ENCODE measurements around the gene POT1.

POT1 gene

GRCh38 chr7:124776153-124776552 is 153.5 kb downstream of the POT1 start:
- H3K9me3 ChIP-seq (ENCODE audit: control insufficient read depth, insufficient read depth, low read length) = no peaks in the 10 kb centered on the region
- no peaks in the 10 kb centered on the region for H3K27me3 ChIP-seq (ENCODE audit: control insufficient read depth, insufficient read depth, low read length)
- H3K36me3 ChIP-seq (ENCODE audit: control insufficient read depth, insufficient read depth, low read length) = no peaks in the 10 kb centered on the region
- no peak for DNase-seq (ENCODE audit: low read depth, low spot score)
- no CpG with 5 or more reads among the region's 2 CpGs for WGBS (ENCODE audit: insufficient coverage, insufficient read length)
- H3K27ac ChIP-seq (ENCODE audit: low read length) = no peak overlapping the region
- no peaks in the 10 kb centered on the region for H3K4me1 ChIP-seq (ENCODE audit: control insufficient read depth, insufficient read depth, low read length)
- no peak overlapping the region for H3K4me3 ChIP-seq (ENCODE audit: low read length)

GRCh38 chr7:124775422-124775821 is 154.2 kb downstream of the POT1 start:
- H3K4me1 ChIP-seq (ENCODE audit: control insufficient read depth, insufficient read depth, low read length) = no peaks in the 10 kb centered on the region
- no peaks in the 10 kb centered on the region for H3K36me3 ChIP-seq (ENCODE audit: control insufficient read depth, insufficient read depth, low read length)
- H3K9me3 ChIP-seq (ENCODE audit: control insufficient read depth, insufficient read depth, low read length) = no peaks in the 10 kb centered on the region
- H3K4me3 ChIP-seq (ENCODE audit: low read length) = no peak overlapping the region
- no peaks in the 10 kb centered on the region for H3K27me3 ChIP-seq (ENCODE audit: control insufficient read depth, insufficient read depth, low read length)
- DNase-seq (ENCODE audit: low read depth, low spot score) = no peak
- H3K27ac ChIP-seq (ENCODE audit: low read length) = no peak overlapping the region

- Histone ChIP-seq H3K4me3 (ENCODE audit: low read length) (no peak overlapping the region), H3K36me3 (ENCODE audit: control insufficient read depth, insufficient read depth, low read length) (no peaks in the 10 kb centered on the region), H3K4me1 (ENCODE audit: control insufficient read depth, insufficient read depth, low read length) (no peaks in the 10 kb centered on the region), H3K27me3 (ENCODE audit: control insufficient read depth, insufficient read depth, low read length) (no peaks in the 10 kb centered on the region), H3K9me3 (ENCODE audit: control insufficient read depth, insufficient read depth, low read length) (no peaks in the 10 kb centered on the region), H3K27ac (ENCODE audit: low read length) (no peak overlapping the region)
- DNase-seq (ENCODE audit: low read depth, low spot score) = no peak
- no CpG with 5 or more reads among the region's 4 CpGs for whole genome bisulfite sequencing (ENCODE audit: insufficient coverage, insufficient read length)
Observed at GRCh38 chr7:124773938-124774337, 155.7 kb downstream of the POT1 start.

- Histone ChIP-seq H3K4me1 (ENCODE audit: control insufficient read depth, insufficient read depth, low read length) (no peaks in the 10 kb centered on the region), H3K27me3 (ENCODE audit: control insufficient read depth, insufficient read depth, low read length) (no peaks in the 10 kb centered on the region), H3K9me3 (ENCODE audit: control insufficient read depth, insufficient read depth, low read length) (no peaks in the 10 kb centered on the region), H3K4me3 (ENCODE audit: low read length) (no peak overlapping the region), H3K27ac (ENCODE audit: low read length) (no peak overlapping the region), H3K36me3 (ENCODE audit: control insufficient read depth, insufficient read depth, low read length) (no peaks in the 10 kb centered on the region)
- WGBS (ENCODE audit: insufficient coverage, insufficient read length) = no CpG with 5 or more reads among the region's 3 CpGs
- no peak for DNase-seq (ENCODE audit: low read depth, low spot score)
Observed at GRCh38 chr7:124773339-124773738, 156.3 kb downstream of the POT1 start.
